SU-DHL-6 (cell line): ENCODE measurements around the gene EVI5L.

Experiments used
- H2AFZ ChIP-seq: fragments of 200-600 bp; sonication (generic); 2 replicates; pipeline ENCODE4 v1.6.1; 2014; ENCODE audit warnings: low read depth, mild to moderate bottlenecking, moderate library complexity, mixed read lengths, antibody characterized with exemption, low read length; ENCODE audit not compliant: severe bottlenecking
- H3F3A ChIP-seq: fragments of 200-600 bp; shearing (Covaris generic); 2 replicates; pipeline ENCODE4 v1.6.0; 2016; ENCODE audit warnings: antibody characterized with exemption, mild to moderate bottlenecking; ENCODE audit not compliant: insufficient read depth
- H3K27ac ChIP-seq: fragments of 200-600 bp; sonication (generic); 2 replicates; pipeline ENCODE4 v1.5.1; 2016; ENCODE audit warnings: low read depth, mild to moderate bottlenecking, low read length, moderate library complexity, mixed read lengths
- H3K27me3 ChIP-seq: fragments of 200-600 bp; sonication (generic), shearing (Covaris generic); 2 replicates; pipeline ENCODE4 v1.6.0; 2014; ENCODE audit warnings: mild to moderate bottlenecking, low read length
- H3K36me3 ChIP-seq: fragments of 200-600 bp; sonication (generic); 2 replicates; pipeline ENCODE4 v1.6.1; 2014; ENCODE audit warnings: mild to moderate bottlenecking, low read length, mixed read lengths
- H3K4me2 ChIP-seq: fragments of 300-600, 200-600 bp; shearing (Covaris generic), sonication (generic); 2 replicates; pipeline ENCODE4 v1.6.0; 2014; ENCODE audit warnings: low read length, low read depth, mild to moderate bottlenecking; ENCODE audit not compliant: poor library complexity, severe bottlenecking
- H3K4me3 ChIP-seq: fragments of 200-600 bp; sonication (generic); 2 replicates; pipeline ENCODE4 v1.5.1; 2014; ENCODE audit warnings: antibody characterized with exemption, low read length, mild to moderate bottlenecking, mixed read lengths; ENCODE audit not compliant: insufficient read depth, poor library complexity, severe bottlenecking
- H3K79me2 ChIP-seq: fragments of 200-600 bp; sonication (generic); 2 replicates; pipeline ENCODE4 v1.6.1; 2014; ENCODE audit warnings: mild to moderate bottlenecking, low read length, moderate library complexity; ENCODE audit not compliant: insufficient read depth
- H3K9ac ChIP-seq: fragments of 200-600 bp; sonication (generic); 2 replicates; pipeline ENCODE4 v1.7.0; 2014; ENCODE audit warnings: mild to moderate bottlenecking, low read length
- H3K9me2 ChIP-seq: fragments of 200-600 bp; sonication (generic); replicated peaks from 2 replicates; pipeline ENCODE4 v1.6.1; 2014; ENCODE audit warnings: low read length; ENCODE audit not compliant: insufficient read depth
- H3K9me3 ChIP-seq: fragments of 200-600 bp; sonication (generic); 2 replicates; pipeline ENCODE4 v1.6.1; 2014; ENCODE audit warnings: low read length, mixed read lengths; ENCODE audit not compliant: insufficient read depth
- H4K20me1 ChIP-seq: fragments of 200-600 bp; sonication (generic); 2 replicates; pipeline ENCODE4 v1.6.1; 2014; ENCODE audit warnings: low read depth, mild to moderate bottlenecking, antibody characterized with exemption, low read length, moderate library complexity, mixed read lengths
- EZH2phosphoT487 ChIP-seq: fragments of 200-600 bp; sonication (generic), shearing (Covaris generic); conservative IDR thresholded peaks from 2 replicates; pipeline ENCODE4 v1.6.1; 2018; ENCODE audit warnings: mild to moderate bottlenecking, antibody characterized with exemption, low read length, moderate library complexity, mixed read lengths
- TF ChIP-seq, protein P1 (sequence below): fragments of 200-600 bp; sonication (generic); IDR thresholded peaks from one replicate; pipeline ENCODE4 v1.5.1; 2017; ENCODE audit warnings: antibody characterized with exemption, mild to moderate bottlenecking, low read length, moderate library complexity; ENCODE audit not compliant: insufficient read depth, poor library complexity, severe bottlenecking

Gene EVI5L

GRCh38 chr19:7840629-7841028, 10.6 kb downstream of the EVI5L start:
- no peaks in the 10 kb centered on the region for H3K79me2 ChIP-seq
- H3K27ac ChIP-seq: no peak overlapping the region
- H3K9me3 ChIP-seq: 0 out of 2 replicates have a peak, but pooled peaks cover 5% of the 10 kb centered on the region
- no peaks in the 10 kb centered on the region for H3F3A ChIP-seq
- H3K4me2 ChIP-seq: no peak overlapping the region
- H3K9ac ChIP-seq: no peak overlapping the region
- H3K4me3 ChIP-seq: no peak overlapping the region
- TF ChIP-seq, protein P1, sequence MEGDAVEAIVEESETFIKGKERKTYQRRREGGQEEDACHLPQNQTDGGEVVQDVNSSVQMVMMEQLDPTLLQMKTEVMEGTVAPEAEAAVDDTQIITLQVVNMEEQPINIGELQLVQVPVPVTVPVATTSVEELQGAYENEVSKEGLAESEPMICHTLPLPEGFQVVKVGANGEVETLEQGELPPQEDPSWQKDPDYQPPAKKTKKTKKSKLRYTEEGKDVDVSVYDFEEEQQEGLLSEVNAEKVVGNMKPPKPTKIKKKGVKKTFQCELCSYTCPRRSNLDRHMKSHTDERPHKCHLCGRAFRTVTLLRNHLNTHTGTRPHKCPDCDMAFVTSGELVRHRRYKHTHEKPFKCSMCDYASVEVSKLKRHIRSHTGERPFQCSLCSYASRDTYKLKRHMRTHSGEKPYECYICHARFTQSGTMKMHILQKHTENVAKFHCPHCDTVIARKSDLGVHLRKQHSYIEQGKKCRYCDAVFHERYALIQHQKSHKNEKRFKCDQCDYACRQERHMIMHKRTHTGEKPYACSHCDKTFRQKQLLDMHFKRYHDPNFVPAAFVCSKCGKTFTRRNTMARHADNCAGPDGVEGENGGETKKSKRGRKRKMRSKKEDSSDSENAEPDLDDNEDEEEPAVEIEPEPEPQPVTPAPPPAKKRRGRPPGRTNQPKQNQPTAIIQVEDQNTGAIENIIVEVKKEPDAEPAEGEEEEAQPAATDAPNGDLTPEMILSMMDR: no peak
- no peak for TF ChIP-seq EZH2phosphoT487
- no peak overlapping the region for H2AFZ ChIP-seq
- no peaks in the 10 kb centered on the region for H4K20me1 ChIP-seq
- H3K36me3 ChIP-seq: no peaks in the 10 kb centered on the region
- no peaks in the 10 kb centered on the region for H3K9me2 ChIP-seq
- no peaks in the 10 kb centered on the region for H3K27me3 ChIP-seq

DNA sequence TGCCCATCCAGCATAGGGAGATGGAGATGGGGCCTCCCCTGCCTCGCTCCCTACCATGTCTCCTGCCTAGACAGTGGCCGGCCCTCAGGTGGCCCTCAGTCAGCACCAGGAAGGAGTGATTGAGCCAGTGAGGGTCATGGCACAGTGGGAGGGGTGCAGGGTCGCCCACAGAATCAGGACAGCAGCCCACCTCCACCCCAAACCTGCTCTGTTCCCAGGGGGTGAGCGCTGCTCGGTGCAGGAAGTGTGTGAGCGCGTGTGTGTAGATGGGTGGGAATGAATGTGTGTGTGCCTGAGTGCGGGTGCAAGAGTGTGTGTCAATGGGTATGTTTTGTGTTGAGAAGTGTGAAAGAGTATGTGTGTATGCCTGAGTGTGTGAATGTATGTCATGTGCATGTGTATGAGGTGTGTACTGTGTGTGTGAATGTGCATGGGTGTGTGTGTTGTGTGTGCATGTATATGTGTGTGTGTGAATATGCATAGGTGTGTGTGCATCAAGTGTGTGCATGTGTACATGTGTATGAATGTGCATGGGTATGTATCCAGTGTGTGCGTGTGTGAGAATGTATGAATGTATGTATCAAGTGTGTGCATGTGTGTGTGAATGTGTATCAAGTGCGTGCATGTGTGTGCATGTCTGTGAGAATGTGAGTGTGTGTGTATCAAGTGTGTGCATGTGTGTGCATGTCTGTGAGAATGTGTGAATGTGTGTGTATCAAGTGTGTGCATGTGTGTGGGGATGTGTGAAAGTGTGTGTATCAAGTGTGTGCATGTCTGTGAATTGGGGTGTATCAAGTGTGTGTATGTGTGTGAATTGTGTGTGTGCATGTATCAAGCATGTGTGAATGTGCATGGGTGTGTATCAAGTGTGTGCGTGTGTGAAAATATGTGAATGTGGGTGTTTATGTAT, 12.0 kb downstream of the EVI5L start:
- Histone ChIP-seq H3K79me2 (no peaks in the 10 kb centered on the region), H3K9me3 (0 out of 2 replicates have a peak, but pooled peaks cover 5% of the 10 kb centered on the region), H3K36me3 (no peaks in the 10 kb centered on the region), H3F3A (no peaks in the 10 kb centered on the region), H3K4me2 (no peak overlapping the region), H3K4me3 (no peak overlapping the region), H2AFZ (no peak overlapping the region), H3K9ac (no peak overlapping the region), H3K27me3 (no peaks in the 10 kb centered on the region), H3K27ac (no peak overlapping the region), H3K9me2 (no peaks in the 10 kb centered on the region), H4K20me1 (no peaks in the 10 kb centered on the region)
- TF ChIP-seq, protein P1: no peak
- no peak for TF ChIP-seq EZH2phosphoT487

DNA sequence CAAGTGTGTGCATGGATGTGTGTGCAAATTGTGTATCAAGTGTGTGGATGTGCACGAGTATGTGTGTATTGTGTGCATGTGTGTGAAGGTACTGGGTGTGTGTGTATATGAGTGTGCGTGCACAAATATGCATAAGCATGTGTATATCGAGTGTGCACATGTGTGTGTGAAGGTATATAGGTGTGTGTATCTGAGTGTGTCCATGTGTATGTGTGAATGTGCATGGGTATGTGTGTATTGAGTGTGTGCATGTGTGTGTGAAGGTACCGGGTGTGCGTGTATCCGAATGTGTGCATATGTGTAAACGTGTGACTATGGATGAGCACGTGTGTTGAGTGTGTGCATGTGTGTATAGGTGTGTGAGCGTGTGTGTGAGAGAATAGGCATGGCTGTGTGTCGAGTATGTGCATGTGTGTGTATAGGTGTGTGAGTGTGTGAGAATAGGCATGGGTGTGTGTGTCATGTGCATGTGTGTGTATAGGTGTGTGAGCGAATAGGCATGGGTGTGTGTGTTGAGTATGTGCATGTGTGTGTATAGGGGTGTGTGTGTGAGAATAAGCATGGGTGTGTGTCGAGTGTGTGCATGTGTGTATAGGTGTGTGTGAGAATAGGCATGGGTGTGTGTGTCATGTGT, 12.8 kb downstream of the EVI5L start:
- no peak overlapping the region for H3K27ac ChIP-seq
- TF ChIP-seq, protein P1: no peak
- TF ChIP-seq EZH2phosphoT487: no peak
- H4K20me1 ChIP-seq: no peaks in the 10 kb centered on the region
- no peaks in the 10 kb centered on the region for H3K79me2 ChIP-seq
- H3K4me3 ChIP-seq: no peak overlapping the region
- no peaks in the 10 kb centered on the region for H3K9me2 ChIP-seq
- H2AFZ ChIP-seq: no peak overlapping the region
- H3K9ac ChIP-seq: no peak overlapping the region
- H3K27me3 ChIP-seq: no peaks in the 10 kb centered on the region
- no peaks in the 10 kb centered on the region for H3F3A ChIP-seq
- H3K9me3 ChIP-seq: 0 out of 2 replicates have a peak, but pooled peaks cover 5% of the 10 kb centered on the region
- H3K4me2 ChIP-seq: no peak overlapping the region
- H3K36me3 ChIP-seq: no peaks in the 10 kb centered on the region
